Activated CD4-positive, CD25-positive, alpha-beta regulatory T cell treated with anti-CD3 and anti-CD28 coated beads, Interleukin-2, amount 50 U/mL, for 16 hours (primary cell): ENCODE results near the gene TNS4.
A peak's percentile ranks its signal among the peaks of the same experiment; 100 is the strongest.

Experiments
- DNase-seq: peaks from one replicate; pipeline ENCODE4 v3.0.0-alpha.2; 2020; ENCODE audit warnings: low read depth, low spot score

The TNS4 gene

DNA sequence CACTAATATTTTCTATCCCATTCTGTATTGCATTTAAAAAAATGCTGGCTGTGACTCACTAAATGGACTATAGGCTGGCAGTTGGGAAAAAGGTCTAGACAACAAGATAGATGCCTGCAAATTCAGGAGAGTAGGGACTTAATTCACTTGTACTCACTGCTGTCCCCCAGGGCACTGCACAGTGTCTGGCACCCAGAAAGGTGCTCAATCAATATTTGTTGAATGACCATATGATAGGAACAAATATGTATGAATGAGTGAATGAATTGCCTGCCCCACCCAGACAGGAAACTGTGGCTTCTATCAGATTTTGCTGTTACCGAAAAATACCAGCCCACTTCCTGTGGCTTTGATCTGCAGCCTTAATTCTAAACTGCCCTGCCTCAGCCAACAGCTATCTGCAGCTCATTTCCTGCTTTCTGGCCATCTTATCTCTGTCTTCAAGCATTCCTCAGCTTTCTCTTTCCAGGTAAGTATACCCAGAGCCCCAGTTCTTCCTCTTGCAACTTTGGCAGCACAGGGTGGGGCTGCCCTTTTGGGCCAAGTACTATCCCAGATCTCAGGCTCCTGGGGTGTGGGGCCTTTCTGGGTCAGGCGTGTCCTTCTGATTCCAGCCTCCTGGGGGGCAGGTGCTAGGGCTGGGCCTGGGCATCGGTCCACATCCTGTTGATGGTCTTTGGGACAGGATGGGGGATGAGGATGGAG is 15.3 kb upstream of the TNS4 start:
- DNase-seq: peak; percentile 54

DNA sequence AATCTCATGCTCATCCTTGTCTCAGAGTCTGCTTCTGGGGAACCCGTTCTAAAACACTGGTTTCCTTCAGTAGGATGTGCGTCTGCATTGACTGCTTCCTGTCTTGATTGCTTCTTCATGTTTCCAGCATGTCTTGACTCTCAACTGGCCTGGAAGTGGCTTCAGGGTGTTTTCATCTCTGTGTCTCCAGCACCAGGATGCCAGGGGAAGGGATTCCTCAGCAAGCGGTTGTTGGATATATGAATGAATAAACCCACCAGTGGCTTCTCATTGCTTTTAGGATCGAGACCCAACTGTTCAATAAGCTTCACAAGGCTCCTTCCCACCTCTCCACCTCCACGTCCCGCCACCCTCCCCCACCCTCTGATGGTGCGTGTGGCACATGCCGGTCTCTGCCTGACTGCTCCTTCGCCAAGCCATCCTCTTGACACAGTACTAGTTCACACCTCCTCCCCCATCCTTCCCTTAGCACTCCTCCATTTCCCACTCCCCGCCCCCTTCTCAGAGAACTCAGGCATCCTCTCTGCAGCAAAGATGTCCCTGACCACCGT is 14.1 kb upstream of the TNS4 start:
- DNase-seq: no peak

DNA sequence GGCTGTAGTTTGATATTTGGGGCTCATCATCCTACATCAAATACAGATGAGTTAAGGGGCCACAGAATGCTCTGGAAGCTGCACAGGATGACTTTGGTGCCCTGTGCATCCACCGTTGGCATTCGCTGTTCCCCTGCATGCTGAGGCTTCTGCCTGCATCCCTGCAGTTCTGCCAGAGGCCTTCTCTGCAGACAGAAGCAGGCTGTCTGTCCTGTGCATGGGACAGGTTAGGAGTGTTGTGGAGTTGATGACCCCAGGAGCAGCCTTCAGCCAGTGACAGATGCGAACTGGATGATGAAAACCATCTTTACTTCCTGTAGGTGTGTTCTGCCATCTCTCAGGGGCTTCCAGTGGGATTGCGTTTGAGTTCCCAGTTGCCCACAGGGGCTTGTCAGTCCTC is 13.6 kb upstream of the TNS4 start:
- DNase-seq: no peak

DNA sequence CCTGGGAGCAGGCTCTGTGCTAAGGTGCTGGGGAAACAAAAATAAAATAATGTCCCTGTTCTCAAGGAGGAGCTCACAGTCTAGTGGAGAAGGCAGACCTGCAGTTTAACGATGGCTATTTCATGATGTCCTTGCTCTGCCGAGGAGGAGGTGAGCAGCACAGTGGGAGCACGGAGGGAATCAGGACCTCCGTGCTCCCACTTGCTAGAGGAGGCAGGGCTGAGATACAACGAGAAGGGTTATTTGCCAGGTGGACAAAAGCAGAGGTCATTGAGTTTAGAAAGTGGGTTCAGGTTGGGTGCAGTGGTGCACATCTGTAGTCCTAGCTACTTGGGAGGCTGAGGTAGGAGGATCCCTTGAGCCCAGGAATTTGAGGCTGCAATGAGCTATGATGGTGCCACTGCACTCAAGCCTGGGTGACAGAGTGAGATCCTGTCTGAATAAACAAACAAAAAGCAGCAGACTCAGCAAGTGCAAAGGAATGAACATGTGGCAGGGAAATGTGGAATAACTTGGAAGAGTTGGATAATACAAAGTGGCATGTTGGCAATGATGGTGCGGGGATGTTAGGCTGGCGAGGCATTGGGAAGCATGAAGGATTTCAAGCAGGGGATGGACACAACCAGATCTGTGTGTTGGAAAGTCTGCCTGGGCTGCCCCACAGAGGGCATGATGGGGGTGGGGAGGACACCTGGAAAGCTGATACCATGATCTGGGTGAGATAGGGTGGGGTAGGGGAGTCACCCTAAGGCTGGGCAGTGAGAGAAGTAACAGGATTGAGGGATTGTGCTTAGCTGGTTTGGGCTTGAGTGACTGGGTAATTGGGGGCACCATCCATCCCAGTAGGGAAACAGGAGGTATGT is 12.8 kb upstream of the TNS4 start:
- DNase-seq: no peak

DNA sequence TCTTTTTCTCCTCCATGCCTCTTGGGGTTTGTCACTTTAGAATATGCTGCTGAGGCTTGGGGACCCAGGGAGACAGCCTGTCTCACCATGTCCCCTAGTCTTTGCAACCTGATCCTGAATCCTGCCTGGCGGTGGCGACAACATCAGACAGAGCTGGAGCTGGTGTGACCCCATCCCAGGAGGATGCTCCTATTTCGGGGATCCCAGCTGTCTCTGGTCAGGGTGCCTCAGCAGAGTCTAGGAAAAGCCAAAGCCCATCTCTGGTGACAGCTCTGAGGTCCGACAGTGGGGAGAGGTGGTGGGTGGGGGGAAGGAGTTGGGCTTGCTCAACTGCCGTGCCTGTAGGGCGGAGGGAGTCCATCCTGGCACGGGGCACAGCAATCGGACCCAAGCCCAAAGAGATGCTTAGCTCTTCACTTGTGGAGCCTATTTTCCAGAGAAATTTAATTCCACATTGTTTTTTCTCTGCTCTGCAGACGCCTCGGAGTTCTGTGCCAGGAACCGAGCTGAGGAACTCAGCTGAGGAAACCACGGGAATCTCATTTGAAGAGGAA is 10.3 kb upstream of the TNS4 start:
- no peak for DNase-seq

DNA sequence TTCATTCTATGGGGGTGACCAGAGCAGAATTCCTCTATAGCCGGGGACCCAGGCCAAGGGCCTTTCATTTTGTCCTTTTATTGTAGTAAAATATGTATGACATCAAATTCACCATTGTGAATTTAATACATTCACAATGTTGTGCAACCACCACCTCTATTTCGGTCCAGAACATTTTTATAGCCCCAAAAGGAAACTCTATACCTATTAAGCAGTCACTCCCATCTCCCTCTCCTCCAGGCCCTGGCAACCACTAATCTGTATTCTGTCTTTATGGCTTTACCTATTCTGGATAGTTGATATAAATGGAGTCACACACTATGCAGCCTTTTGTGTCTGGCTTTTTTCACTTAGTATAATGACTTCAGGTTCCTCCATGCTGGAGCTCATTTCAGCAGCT is 9.7 kb upstream of the TNS4 start:
- no peak for DNase-seq

DNA sequence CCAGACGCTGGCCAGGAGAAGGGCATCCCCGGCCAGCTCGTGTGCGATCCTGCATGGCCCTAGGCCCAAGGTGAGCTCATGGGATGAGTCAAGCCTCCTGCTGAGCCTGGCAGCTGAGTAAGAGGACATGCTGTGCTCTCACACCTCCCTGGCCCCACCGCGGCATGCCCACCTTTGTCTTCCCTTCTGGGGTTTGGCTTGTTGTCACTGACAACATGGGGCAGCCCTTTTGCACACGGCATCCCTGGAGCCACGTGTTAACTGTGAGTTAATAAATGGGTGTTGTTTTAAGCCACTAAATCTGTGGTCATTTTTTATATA is 8.9 kb upstream of the TNS4 start:
- no peak for DNase-seq

DNA sequence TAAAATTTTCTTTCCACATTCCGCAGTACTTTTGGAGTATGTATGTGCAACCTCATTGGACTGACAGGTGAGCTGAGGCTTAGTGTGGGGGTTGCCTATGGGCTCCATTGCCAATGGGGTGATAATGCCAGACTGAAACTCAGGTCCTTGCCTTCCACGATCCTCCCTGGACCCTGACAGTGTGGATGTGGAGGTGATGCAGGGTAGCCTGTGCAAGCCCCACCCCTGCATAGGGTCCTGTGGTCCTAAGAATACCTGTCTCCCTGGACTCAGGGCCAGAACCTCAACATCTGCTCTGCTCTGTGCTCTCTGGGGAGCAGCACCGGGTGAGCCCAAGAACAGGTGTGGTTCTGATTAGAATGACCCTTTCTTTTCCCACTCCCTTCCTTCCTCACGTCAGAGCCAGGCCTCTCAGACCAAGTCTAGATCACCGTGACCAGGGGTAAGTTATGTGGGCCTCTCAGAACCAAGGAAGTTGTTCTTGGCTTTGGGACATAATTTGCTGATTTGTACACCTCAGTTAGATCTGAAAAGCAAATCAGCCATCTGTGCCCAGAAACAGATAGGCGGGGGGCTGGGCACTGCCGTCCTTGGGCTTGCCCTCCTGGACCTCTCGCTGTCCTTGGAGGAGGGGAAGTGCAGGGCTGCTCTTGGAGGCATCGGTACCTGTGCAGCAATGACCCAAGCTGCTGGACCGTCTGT is 8.4 kb upstream of the TNS4 start:
- no peak for DNase-seq

DNA sequence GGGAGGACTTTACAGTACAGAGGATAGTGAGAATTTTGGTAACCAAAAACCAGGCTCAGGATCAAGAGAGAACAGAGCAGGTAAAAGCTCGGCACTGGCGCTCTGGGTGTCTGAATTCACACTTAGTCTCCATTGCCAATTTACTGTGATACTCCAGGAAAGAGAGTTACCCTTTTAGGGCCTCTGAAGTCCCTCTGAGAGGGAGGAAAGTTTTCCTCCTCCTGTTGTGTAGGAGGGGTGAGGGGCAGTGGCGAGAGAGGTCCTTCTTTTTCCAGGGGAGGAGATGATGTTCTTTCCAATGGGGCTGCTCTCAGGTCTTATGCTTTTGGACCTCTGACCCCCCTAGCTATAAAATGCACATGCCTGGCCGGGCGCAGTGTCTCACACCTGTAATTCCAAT is 5.4 kb upstream of the TNS4 start:
- DNase-seq: no peak

DNA sequence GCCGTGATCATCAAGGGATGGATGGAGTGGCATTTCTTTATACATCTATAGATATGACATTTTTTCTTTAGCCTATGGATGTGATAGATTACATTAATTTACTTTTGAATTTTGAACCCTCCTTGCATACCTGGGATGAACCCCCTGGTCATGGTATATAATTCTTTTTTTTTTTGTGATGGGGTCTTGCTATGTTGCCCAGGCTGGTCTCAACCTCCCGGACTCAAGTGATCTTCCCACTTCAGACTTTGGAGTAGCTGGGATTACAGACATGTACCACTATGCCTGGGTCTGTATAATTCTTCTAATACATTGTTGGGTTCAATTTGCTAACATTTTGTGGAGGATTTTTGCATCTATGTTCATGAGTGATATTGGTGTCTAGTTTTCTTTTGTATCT is 1.7 kb upstream of the TNS4 start:
- DNase-seq: no peak

DNA sequence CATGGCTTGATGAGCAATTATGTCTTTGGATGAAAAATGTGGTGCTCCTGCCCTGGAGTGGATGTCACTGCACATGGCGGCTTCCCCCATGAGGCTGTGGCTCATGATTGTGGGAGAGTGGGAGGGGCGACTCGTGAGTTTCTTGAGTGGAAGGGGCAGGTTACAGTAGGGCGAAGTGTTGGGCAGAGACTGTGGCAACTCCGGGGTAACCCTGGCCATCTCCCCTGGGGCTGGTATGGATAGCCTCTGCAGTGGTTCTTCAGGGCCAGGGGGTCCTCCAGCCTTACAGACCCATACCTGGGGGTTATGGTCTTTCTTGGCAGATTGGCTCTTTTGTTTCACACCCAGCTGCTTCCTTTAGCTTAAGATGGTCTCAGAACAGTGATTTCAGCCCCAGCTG is 1.3 kb upstream of the TNS4 start:
- no peak for DNase-seq

DNA sequence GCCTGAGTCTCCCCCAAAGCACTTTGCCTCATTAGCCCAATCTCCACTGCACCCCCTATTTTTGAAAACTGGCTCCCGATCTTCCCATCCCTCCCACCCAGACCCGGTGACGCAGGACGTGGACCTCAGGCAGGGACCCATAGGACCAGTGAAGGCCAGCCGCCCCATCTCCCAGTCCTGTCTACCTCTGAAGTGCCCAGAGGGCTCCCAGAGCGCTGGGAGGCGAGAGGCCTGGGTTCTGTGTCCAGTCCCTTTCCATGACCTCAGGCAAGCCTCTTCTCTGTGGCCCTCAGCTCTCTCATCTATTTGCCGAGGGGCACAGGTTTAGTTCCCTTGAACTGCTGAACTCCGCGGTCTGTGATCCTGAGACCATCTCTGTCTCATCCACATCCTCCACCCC is 714 bp downstream of the TNS4 start:
- no peak for DNase-seq

DNA sequence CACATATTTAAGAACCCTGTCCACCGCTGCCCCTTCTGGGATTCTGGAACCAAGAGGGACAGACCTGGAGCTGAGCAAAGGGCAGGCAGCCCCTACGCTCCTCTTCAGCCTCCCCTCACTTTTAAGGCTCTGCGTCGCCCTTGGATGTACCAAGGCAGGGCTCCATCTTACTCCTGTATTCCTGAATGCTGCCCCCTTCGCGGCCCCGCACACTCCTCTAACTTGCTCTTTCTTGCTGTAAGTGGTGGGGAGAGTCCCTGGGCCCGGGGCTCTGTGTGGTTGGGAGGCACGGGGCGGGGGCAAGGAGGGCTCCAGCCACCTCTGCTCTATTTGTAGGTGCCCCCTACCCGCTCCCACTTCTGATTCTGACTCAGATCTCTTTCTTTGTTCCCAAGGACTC is 1.2 kb downstream of the TNS4 start:
- no peak for DNase-seq

DNA sequence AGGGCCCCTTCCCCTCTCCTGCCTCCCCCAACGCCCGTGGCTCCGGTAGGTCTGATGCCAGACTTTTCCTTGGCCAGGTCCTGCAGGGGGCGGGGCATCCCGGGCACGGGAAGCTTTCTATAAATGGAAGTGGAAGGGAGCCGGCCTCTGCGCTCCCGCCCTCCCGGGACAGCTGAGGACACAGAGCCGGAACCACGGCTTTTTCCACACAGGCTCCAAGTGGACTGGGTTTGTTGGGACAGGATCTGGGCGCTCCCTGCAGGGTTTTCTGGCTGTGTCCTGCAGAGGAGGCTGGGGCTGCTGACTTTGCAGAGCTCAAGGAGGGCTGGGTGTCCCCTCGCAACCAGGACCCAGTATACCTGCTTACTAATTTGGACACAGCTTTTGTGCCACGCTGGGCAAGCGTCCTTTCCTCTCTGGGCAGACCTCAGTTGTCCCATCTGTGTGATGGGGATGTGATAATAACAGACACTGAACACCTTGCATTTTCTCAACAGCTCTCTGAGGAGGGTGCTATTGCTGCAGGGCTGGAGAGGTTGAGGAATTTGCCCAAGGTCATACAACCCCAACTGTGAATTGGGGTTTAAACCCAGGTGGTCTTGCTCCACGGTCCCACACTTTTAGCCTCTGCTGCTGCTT is 1.8 kb downstream of the TNS4 start:
- no peak for DNase-seq

DNA sequence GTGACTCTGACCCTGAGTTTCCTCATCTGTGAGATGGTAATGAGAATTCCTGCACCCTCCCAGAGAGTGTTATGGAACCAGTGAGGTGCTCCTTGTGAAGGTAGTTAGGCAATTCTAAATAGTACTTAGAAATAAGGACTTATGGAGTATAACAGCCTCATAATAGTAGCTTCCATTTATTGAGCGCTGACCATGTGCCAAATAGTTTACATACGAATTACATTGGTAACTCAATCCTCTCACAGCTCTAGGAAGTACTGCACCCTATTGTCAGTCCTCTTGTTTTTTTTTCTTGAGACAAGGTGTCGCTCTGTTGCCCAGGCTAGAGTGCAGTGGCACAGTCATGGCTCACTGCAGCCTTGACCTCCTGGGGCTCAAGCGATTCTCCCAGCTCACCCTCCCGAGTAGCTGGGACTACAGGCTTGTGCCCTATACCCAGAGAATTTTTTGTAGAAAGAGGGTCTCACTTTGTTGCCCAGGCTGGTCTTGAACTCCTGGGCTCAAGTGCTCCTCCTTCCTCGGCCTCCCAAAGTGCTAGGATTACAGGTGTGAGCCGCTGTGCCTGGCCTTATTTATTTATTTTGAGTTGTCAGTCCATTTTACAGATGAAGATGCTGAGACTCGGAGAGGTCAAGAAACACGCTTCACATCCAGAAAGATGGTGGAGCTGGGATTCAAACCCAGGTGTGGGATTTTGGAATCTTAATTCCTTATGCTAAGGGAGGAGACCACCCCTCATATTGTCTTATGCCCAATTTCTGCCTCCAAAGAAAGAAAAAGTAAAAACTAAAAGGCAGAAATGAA is 2.9 kb downstream of the TNS4 start:
- no peak for DNase-seq

DNA sequence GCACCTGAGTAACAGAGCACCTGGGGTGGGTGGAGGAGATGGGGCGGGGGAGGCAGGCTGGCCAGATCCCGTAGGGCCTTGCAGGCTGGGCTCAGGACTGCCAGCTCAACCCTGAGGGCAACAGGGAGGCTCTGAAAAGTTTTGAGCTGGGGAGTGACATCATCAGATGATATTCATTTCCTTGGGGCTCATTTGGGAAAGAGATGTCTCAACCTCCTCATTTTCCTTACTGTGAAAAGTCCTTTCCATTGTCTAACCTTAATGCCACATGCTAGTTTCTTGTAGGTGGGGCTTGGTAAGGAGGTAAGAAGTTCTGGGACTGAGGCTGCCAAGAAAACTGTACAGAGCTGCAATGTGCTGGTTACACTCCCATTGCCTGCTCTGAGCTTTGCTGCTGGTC is 3.7 kb downstream of the TNS4 start:
- no peak for DNase-seq

DNA sequence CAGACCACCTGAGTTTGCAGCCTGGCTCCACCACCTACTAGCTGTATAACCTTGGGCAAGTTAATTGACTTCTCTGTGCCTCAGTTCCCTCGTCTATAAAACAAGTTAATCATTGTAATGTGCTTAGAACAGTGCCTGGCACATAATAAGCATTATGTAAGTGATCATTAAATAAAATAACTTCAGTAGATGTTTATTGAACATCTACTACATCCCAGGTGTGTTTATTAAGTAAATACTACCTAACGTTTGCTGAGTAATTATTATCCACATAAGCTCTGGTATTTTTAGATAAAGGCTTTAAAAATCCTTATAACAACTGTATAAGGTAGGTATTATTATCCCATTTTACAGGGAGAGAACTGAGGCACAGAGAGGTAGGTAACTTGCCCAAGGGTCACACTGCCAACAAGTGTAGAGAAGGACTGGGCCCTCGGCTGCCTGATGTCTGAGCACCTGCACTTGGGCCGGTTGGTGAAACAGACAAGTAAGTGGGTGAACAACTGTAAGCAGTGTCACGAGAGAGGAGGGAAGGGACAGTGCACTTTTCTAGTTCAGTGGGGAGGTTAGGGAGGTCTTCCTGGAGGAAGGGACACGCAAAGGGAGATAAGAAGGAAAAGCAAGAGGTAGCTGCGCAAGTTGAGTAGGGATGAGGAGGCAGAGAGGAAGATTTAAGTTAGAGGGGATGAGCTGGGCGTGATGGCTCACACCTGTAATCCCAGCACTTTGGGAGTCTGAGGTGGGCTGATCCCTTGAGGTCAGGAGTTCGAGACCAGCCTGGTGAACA is 4.6 kb downstream of the TNS4 start:
- DNase-seq: no peak

DNA sequence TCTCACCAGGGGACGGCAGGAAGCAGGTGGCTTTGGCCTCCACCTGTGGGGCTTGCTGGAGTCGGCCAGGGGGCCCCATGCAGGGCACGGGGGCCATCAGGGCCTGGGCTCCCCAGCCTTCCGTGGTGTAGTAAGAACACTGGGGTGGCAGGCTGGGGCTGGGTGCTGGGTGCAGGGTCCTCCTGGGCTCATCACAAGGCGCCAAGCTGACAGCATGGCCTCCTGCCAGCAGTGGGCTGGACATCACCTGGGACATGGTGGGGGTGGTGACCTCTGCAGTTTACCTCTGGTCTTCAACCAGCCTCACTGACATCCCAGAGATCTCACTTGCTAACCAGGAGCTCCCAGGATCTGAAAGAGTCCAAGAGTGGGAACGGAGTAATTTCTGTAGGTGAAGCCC is 5.3 kb downstream of the TNS4 start:
- DNase-seq: no peak

DNA sequence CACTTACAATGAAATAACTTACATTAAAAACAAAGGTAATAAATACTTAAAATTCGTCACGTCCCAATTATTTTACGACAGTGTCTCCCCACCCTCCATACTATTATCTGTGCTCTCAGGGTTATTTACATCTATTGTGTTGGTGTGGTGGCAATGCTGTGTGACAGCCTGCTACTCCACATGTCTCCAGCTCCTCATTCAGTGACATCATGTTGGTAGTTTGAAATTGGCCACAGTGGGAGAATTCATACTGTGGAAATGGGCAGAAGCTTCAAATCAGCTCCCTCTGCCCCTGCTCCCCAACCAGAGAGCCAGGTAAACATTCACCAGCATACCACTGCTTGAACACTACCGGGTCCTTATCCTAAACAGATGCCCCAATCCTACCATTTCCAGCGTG is 6.3 kb downstream of the TNS4 start:
- no peak for DNase-seq

DNA sequence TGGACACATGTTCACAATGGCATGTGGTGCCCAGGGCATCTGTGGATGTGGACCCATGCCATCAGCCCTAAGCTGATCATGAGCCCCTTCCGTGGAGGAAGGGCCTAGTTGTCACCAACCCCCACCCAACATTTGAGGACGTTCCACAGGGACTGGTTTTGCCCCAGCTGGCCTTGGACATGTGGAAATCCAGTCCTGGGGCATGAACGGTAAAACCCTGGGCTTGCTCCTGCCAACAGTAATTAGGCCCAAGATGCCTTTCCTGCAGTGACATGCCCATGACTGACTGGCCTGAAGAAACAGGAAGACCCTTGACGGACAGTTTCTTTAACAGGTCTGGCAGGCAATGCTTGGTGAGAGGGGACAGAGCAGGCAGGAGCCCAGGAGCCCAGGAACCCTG is 7.7 kb downstream of the TNS4 start:
- no peak for DNase-seq
